GM12878 (cell line): Measurements from ENCODE around the gene PNMA8C. TPM values are rescaled to one million over a fixed set of nuclear protein-coding genes. Genes with fewer than 3 reads are reported as not detected.
"Not testable (repeated sequence)": the region's sequence is repeated elsewhere in the genome, so short reads cannot be mapped to it uniquely, and the experiment has no call there.

Experiments used
- ATAC-seq: fragments of 200-7000 bp; cut with Tn5 transposase; 3 replicates; pipeline ENCODE4 v1.9.1; 2020; ENCODE audit warnings: mild to moderate bottlenecking, moderate library complexity
- BruUV-seq: library from RNA; stranded (reverse); fragments of 400-500 nt; replicated peaks from 2 replicates; lab custom pipeline; 2021; lab: Mats Ljungman, UMichigan
- CTCF ChIA-PET: fragments of 300-600 bp; sonication (Branson Sonifier 250); formaldehyde crosslinking; extraction: SDS; loops from one replicate; lab custom pipeline; 2021; ENCODE audit warnings: inconsistent platforms; lab: Yijun Ruan, JAX
- POLR2A ChIA-PET: fragments of 350-600 bp; formaldehyde crosslinking; extraction: SDS; loops from one replicate; lab custom pipeline; 2021; ENCODE audit warnings: inconsistent platforms; lab: Charles Lee
- RAD21 ChIA-PET: fragments of 300-600 bp; sonication (Branson Sonifier 250); formaldehyde crosslinking; loops from one replicate; lab custom pipeline; 2023; ENCODE audit warnings: antibody characterized with exemption; ENCODE audit not compliant: unreplicated experiment; lab: Charles Lee
- SMC1A ChIA-PET: fragments of 300-600 bp; sonication (Branson Sonifier 250); formaldehyde crosslinking; loops from one replicate; lab custom pipeline; 2023; ENCODE audit not compliant: unreplicated experiment, uncharacterized antibody; lab: Charles Lee
- DNase-seq: peaks from one replicate; pipeline ENCODE4 v3.0.0-alpha.2; 2011; ENCODE audit warnings: low read depth, low spot score
- FAIRE-seq: peaks from 3 replicates; lab custom pipeline; 2011; peaks lifted over from hg19 to GRCh38; lab: Jason Lieb, UNC
- H2AFZ ChIP-seq: 2 replicates; pipeline ENCODE4 v1.6.0; 2011; ENCODE audit warnings: low read depth, low read length, control low read depth; ENCODE audit not compliant: control insufficient read depth
- H3K27ac ChIP-seq: 2 replicates; pipeline ENCODE4 v1.5.1; 2011; ENCODE audit warnings: control low read depth; ENCODE audit not compliant: control insufficient read depth, insufficient read depth
- H3K27me3 ChIP-seq, 2 experiments: replicated peaks in 1 of 2; 2 replicates each; pipeline versions ENCODE4 v1.6.0 to v1.6.1; 2011; ENCODE audit warnings: low read length in 1 of 2; ENCODE audit not compliant: control insufficient read depth in 2 of 2, insufficient read depth in 2 of 2
- H3K36me3 ChIP-seq, 2 experiments: 2 replicates each; pipeline ENCODE4 v1.5.1; 2011; ENCODE audit warnings: low read length in 1 of 2; ENCODE audit not compliant: control insufficient read depth in 2 of 2, insufficient read depth in 2 of 2
- H3K4me1 ChIP-seq: 2 replicates; pipeline ENCODE4 v1.6.1; 2011; ENCODE audit warnings: mild to moderate bottlenecking, low read length, moderate library complexity, mixed read lengths; ENCODE audit not compliant: control insufficient read depth, insufficient read depth
- H3K4me2 ChIP-seq: 2 replicates; pipeline ENCODE4 v1.6.0; 2011; ENCODE audit warnings: control low read depth; ENCODE audit not compliant: control insufficient read depth, insufficient read depth
- H3K4me3 ChIP-seq: fragments of 200-600 bp; sonication (generic); 2 replicates; pipeline ENCODE4 v1.5.1; 2016
- H3K79me2 ChIP-seq: 2 replicates; pipeline ENCODE4 v1.6.0; 2011; ENCODE audit warnings: low read length; ENCODE audit not compliant: control insufficient read depth, insufficient read depth
- H3K9ac ChIP-seq: 2 replicates; pipeline ENCODE4 v1.8.0; 2011; ENCODE audit warnings: low read length, control low read depth, mixed read lengths; ENCODE audit not compliant: control insufficient read depth, insufficient read depth
- H3K9me3 ChIP-seq: replicated peaks from 3 replicates; pipeline ENCODE4 v1.5.1; 2011; ENCODE audit warnings: mild to moderate bottlenecking, low read length; ENCODE audit not compliant: control insufficient read depth, insufficient read depth
- H4K20me1 ChIP-seq: 2 replicates; pipeline ENCODE4 v1.6.0; 2011; ENCODE audit not compliant: control insufficient read depth, insufficient read depth
- RELA ChIP-seq: fragments of 450-650 bp; IDR thresholded peaks from 2 replicates; pipeline ENCODE4 v1.8.0; 2014; ENCODE audit warnings: borderline replicate concordance; ENCODE audit not compliant: partially characterized antibody
- SMAD1 ChIP-seq: fragments of 450-650 bp; IDR thresholded peaks from 2 replicates; pipeline ENCODE4 v1.6.1; 2018; ENCODE audit warnings: mild to moderate bottlenecking, low read depth; ENCODE audit not compliant: partially characterized antibody
- WGBS: methylation state at CpG from one replicate; pipeline ENCODE4 v1.1.6; 2016; ENCODE audit warnings: low lambda C conversion rate; ENCODE audit not compliant: insufficient replicate concordance, insufficient coverage; ENCODE audit errors: missing lambda C conversion rate; 5-methylcytosine and 5-hydroxymethylcytosine counted together
- in situ Hi-C: fragments of 300-500 bp; cut with MboI; formaldehyde crosslinking; loops from 9 replicates; pipeline ENCODE4 v1.14.3; 2018; ENCODE audit warnings: mixed read lengths
- intact Hi-C: fragments of 100-400 bp; cut with micrococcal nuclease; formaldehyde crosslinking; loops from one replicate; pipeline ENCODE4 v1.14.2; 2022; ENCODE audit not compliant: unreplicated experiment
- polyA plus RNA-seq, 11 experiments: library from polyadenylated mRNA; depleted of rRNA in 4 of 11; unstranded in 6 of 11; stranded (reverse) in 5 of 11; fragments of >200 nt; fragmentation: Nextera tagmentation in 4 of 11; fragmentation: Illumina TruSeq in 1 of 11; extraction: Ambion mirVana in 4 of 11; extraction: Trizol in 1 of 11; gene quantifications; 1 replicate in 1 of 11; 2 replicates in 10 of 11; pipeline versions ENCODE4 v1.2.1 to v1.2.3, GENCODE V29; 2011 to 2016; ENCODE audit warnings: inconsistent platforms in 2 of 11, missing spikeins in 2 of 11, low read depth in 1 of 11
- total RNA-seq, 4 experiments: library from RNA; depleted of rRNA in 3 of 4; stranded (reverse); fragments of >200 nt in 3 of 4; fragmentation: Illumina TruSeq in 1 of 4; extraction: Trizol in 1 of 4; gene quantifications; 2 replicates each; pipeline versions ENCODE4 v1.2.1 to v1.2.3, GENCODE V29; 2013 to 2021
- TF ChIP-seq, protein P1 (sequence below): IDR thresholded peaks from 2 replicates; pipeline ENCODE4 v1.6.1; 2012; ENCODE audit warnings: low read depth, low read length, improper control_type of control experiment

Gene PNMA8C
- total and polyA plus RNA-seq, 10 of the 15 experiments (the other 5 are each of a cell fraction or from before 2014, with no cell fraction given), result not detected

DNA sequence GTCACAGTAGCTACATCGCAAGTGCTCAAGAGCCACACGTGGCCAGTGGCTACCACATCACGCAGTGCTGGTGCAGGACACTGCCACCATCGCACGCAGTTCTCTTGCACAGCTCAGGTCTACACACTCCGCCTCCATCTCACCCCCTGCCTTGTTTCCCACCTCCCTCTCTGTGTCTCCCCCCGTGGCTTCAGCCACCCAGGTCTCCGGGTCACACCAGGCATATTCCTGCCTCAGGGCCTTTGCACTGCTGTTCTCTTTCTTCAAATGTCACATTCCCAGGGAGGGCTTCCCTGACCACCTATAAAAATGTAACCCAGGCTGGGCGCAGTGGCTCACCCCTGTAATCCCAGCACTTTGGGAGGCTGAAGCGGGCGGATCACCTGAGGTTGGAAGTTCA, 26.0 kb downstream of the PNMA8C start:
- SMC1A ChIA-PET, result no interaction called here
- no peak overlapping the region for H3K9ac ChIP-seq
- no peak overlapping the region for H2AFZ ChIP-seq
- no peak for DNase-seq
- H3K9me3 ChIP-seq, result no peaks in the 10 kb centered on the region
- peaks cover 0 to 3% of the 10 kb centered on the region in 2 experiments; a peak in 3 of 4 replicates for H3K27me3 ChIP-seq
- no peaks in the 10 kb centered on the region for H3K36me3 ChIP-seq
- RAD21 ChIA-PET, result interaction anchor here (0.5 to 1.2 kb wide), 2 partner anchors 89 to 1171 kb away, joined by 3 to 4 read pairs; no protein-coding TSS in a partner anchor
- intact Hi-C loops, result loop anchor here (1.0 kb wide), 2 partner anchors 86 to 111 kb away; no protein-coding TSS in a partner anchor
- TF ChIP-seq RELA (no peak), SMAD1 (no peak)
- TF ChIP-seq, protein P1, sequence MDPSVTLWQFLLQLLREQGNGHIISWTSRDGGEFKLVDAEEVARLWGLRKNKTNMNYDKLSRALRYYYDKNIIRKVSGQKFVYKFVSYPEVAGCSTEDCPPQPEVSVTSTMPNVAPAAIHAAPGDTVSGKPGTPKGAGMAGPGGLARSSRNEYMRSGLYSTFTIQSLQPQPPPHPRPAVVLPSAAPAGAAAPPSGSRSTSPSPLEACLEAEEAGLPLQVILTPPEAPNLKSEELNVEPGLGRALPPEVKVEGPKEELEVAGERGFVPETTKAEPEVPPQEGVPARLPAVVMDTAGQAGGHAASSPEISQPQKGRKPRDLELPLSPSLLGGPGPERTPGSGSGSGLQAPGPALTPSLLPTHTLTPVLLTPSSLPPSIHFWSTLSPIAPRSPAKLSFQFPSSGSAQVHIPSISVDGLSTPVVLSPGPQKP, result no peak
- TF ChIP-seq, all 136 proteins: peak for 0
- no peak overlapping the region for H3K4me3 ChIP-seq
- no peak overlapping the region for H3K27ac ChIP-seq
- ChIA-PET CTCF (interaction anchor here (0.6 to 4.6 kb wide), 8 partner anchors 86 to 148 kb away, joined by 3 to 19 read pairs (median 4); no protein-coding TSS in a partner anchor), POLR2A (no interaction called here)
- 69% methylated on average over 11 of the region's 11 CpGs for WGBS
- FAIRE-seq (no peak), ATAC-seq (no peak)
- H3K4me1 ChIP-seq, result no peaks in the 10 kb centered on the region
- no peak overlapping the region for H3K4me2 ChIP-seq
- no TSS peak for BruUV-seq
- in situ Hi-C loops, result loop anchor here (5.0 kb wide), 1 partner anchor 85 kb away; no protein-coding TSS in a partner anchor
- no peaks in the 10 kb centered on the region for H3K79me2 ChIP-seq
- no peaks in the 10 kb centered on the region for H4K20me1 ChIP-seq

DNA sequence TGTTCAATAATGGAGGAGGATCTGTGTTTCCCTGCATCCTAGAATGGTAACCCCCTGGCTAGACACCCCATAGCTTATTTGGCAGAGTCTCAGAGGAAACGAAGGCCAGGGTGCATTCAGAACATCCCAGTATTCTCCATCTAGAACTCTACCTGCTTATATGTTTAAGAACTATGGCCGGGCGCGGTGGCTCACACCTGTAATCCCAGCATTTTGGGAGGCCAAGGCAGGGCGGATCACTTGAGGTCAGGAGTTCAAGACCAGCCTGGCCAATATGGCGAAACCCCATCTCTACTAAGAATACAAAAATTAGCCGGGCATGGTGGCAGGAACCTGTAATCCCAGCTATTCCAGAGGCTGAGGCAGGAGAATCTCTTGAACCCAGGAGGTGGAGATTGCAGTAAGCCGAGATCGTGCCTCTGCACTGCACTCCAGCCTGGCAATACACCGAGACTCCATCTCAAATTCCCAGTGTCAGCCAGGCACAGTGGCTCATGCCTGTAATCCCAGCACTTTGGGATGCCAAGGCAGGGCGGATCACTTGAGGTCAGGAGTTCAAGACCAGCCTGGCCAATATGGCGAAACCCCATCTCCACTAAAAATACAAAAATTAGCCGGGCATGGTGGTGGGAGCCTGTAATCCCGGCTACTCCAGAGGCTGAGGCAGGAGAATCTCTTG, 30.8 kb downstream of the PNMA8C start:
- SMC1A ChIA-PET, FAIRE-seq, H3K9me3 ChIP-seq, H3K4me1 ChIP-seq, DNase-seq, ATAC-seq, H3K4me2 ChIP-seq, H3K36me3 ChIP-seq, BruUV-seq, H3K27me3 ChIP-seq, H3K79me2 ChIP-seq, in situ Hi-C loops, H4K20me1 ChIP-seq, H3K9ac ChIP-seq, POLR2A ChIA-PET, H2AFZ ChIP-seq, H3K4me3 ChIP-seq, H3K27ac ChIP-seq: not testable (repeated sequence)
- ChIA-PET RAD21 (interaction anchor here (1.7 kb wide), 1 partner anchor 117 kb away, joined by 6 read pairs; no protein-coding TSS in a partner anchor), CTCF (interaction anchor here (0.7 to 2.9 kb wide), 5 partner anchors 30 to 163 kb away, joined by 4 to 12 read pairs (median 5); no protein-coding TSS in a partner anchor)
- intact Hi-C loops, result loop anchor here (10.0 kb wide), 1 partner anchor 113 kb away; no protein-coding TSS in a partner anchor
- 66% methylated on average over 14 of the region's 14 CpGs for WGBS
